Measurements from ENCODE around the gene ADAMTSL1.

The ADAMTSL1 gene

DNA sequence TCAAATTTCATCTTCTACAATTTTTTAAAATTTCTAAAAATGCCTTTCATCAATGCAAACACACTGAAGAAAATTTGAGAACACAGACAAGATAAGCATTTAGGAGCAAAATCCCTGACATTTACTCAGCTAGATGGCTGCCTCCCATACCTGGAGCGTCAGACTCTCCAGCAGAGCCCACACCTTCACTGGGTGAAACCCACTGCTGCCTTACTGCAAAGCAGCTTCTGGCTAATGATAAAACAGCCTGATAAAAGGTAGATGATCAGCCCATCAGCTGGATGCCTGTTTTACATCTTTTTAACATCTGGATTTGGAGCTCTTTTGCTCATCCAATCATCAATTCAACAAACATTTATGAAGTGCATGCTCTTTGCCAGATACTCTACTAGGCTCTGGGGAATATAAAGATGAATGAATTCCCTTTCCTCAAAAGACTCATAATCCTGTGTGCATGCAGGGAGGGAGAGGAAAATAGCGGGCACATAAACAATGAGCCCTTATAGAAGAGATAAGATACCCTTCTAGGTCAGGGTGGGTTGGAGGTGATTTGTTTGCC, 287.9 kb downstream of the ADAMTSL1 start:
- no peak overlapping the region for H3K4me3 ChIP-seq (replicated peaks; ENCODE audit: insufficient read depth, low read length)
- no peak for DNase-seq (ENCODE audit: low read depth in 1 of 2, low spot score in 1 of 2)
- H3K27ac ChIP-seq (replicated peaks): no peak overlapping the region
- H3K27me3 ChIP-seq (ENCODE audit: insufficient read depth, poor library complexity, severe bottlenecking): no peaks in the 10 kb centered on the region
- no peak for TF ChIP-seq POLR2AphosphoS5 (IDR thresholded peaks at IDR 0.05; ENCODE audit: low read depth)
- TF ChIP-seq, protein P1, sequence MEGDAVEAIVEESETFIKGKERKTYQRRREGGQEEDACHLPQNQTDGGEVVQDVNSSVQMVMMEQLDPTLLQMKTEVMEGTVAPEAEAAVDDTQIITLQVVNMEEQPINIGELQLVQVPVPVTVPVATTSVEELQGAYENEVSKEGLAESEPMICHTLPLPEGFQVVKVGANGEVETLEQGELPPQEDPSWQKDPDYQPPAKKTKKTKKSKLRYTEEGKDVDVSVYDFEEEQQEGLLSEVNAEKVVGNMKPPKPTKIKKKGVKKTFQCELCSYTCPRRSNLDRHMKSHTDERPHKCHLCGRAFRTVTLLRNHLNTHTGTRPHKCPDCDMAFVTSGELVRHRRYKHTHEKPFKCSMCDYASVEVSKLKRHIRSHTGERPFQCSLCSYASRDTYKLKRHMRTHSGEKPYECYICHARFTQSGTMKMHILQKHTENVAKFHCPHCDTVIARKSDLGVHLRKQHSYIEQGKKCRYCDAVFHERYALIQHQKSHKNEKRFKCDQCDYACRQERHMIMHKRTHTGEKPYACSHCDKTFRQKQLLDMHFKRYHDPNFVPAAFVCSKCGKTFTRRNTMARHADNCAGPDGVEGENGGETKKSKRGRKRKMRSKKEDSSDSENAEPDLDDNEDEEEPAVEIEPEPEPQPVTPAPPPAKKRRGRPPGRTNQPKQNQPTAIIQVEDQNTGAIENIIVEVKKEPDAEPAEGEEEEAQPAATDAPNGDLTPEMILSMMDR (IDR thresholded peaks at IDR 0.05; ENCODE audit: insufficient read depth, low read length): no peak
- no peak for TF ChIP-seq GABPA (IDR thresholded peaks at IDR 0.05; ENCODE audit: low read depth)
- TF ChIP-seq, protein P2, sequence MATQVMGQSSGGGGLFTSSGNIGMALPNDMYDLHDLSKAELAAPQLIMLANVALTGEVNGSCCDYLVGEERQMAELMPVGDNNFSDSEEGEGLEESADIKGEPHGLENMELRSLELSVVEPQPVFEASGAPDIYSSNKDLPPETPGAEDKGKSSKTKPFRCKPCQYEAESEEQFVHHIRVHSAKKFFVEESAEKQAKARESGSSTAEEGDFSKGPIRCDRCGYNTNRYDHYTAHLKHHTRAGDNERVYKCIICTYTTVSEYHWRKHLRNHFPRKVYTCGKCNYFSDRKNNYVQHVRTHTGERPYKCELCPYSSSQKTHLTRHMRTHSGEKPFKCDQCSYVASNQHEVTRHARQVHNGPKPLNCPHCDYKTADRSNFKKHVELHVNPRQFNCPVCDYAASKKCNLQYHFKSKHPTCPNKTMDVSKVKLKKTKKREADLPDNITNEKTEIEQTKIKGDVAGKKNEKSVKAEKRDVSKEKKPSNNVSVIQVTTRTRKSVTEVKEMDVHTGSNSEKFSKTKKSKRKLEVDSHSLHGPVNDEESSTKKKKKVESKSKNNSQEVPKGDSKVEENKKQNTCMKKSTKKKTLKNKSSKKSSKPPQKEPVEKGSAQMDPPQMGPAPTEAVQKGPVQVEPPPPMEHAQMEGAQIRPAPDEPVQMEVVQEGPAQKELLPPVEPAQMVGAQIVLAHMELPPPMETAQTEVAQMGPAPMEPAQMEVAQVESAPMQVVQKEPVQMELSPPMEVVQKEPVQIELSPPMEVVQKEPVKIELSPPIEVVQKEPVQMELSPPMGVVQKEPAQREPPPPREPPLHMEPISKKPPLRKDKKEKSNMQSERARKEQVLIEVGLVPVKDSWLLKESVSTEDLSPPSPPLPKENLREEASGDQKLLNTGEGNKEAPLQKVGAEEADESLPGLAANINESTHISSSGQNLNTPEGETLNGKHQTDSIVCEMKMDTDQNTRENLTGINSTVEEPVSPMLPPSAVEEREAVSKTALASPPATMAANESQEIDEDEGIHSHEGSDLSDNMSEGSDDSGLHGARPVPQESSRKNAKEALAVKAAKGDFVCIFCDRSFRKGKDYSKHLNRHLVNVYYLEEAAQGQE (IDR thresholded peaks at IDR 0.05; ENCODE audit: insufficient replicate concordance, low read depth): no peak
- TF ChIP-seq SPI1 (IDR thresholded peaks at IDR 0.05; ENCODE audit: borderline replicate concordance, low read depth): no peak

DNA sequence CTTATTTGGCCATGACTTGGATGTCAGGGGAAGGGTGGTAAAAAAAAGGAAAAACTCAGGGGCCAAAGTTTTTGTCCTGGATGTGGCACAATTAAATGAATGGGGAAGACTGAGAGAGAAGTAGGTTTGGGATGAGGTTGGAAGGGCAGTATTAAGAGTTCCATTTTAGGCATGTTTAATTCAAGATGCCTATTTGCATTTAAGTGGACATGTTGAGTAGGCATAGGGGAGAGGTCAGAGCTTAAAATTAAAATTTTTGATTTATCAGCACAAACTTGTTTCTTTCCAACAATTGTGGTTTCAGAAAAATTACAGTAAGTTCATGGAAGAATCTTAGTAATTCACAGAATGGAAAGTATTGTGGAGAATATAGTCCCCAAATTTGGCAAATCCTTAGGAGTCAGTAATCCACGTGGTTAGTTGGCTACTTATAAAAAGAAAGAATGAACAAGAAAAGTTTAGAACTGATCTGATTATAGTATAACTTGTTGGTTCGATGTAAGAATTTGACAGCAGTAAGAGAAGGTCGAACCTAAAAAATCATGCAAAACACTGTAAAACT, 293.1 kb downstream of the ADAMTSL1 start:
- Histone ChIP-seq H3K27me3 (ENCODE audit: insufficient read depth, poor library complexity, severe bottlenecking) (no peaks in the 10 kb centered on the region), H3K27ac (replicated peaks) (no peak overlapping the region), H3K4me3 (replicated peaks; ENCODE audit: insufficient read depth, low read length) (no peak overlapping the region)
- no peak for DNase-seq (ENCODE audit: low read depth in 1 of 2, low spot score in 1 of 2)
- TF ChIP-seq POLR2AphosphoS5 (IDR thresholded peaks at IDR 0.05; ENCODE audit: low read depth) (no peak), GABPA (IDR thresholded peaks at IDR 0.05; ENCODE audit: low read depth) (no peak), SPI1 (IDR thresholded peaks at IDR 0.05; ENCODE audit: borderline replicate concordance, low read depth) (no peak)
- TF ChIP-seq, protein P2 (IDR thresholded peaks at IDR 0.05; ENCODE audit: insufficient replicate concordance, low read depth): no peak
- TF ChIP-seq, protein P1 (IDR thresholded peaks at IDR 0.05; ENCODE audit: insufficient read depth, low read length): no peak

DNA sequence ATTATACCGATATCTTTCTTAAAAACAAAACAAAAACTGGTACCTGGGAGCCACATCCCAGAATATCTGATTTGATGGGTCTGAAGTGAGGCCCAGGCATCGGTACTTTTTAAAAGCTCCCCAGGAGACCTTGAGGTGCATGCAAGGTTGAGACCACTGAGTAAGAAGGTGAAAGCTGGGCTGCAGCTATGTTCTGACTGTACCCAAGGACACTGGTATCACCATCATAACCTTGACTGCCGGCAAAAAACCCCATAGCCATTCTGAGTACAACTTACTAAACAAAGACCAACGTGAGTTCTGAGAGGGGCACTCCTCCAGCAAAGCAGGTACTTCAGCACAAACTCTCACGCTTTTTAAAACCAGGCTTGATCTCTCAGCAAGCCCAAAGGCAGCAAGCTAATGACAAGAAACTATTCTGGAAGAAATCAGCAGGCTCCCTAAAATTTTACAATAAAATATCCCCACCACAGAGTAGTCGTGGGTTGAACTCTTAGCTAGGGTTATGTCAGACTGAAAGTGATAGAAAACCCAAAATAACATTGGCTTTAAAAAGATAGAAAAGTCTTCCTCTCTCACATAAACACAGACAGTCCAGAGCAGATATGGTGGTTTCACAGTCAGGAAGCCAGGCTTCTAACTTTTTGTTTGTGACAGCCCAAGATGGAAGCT, 295.1 kb downstream of the ADAMTSL1 start:
- TF ChIP-seq SPI1 (IDR thresholded peaks at IDR 0.05; ENCODE audit: borderline replicate concordance, low read depth) (no peak), GABPA (IDR thresholded peaks at IDR 0.05; ENCODE audit: low read depth) (no peak)
- DNase-seq (ENCODE audit: low read depth in 1 of 2, low spot score in 1 of 2): no peak
- Histone ChIP-seq H3K27ac (replicated peaks) (no peak overlapping the region), H3K27me3 (ENCODE audit: insufficient read depth, poor library complexity, severe bottlenecking) (no peaks in the 10 kb centered on the region), H3K4me3 (replicated peaks; ENCODE audit: insufficient read depth, low read length) (no peak overlapping the region)

DNA sequence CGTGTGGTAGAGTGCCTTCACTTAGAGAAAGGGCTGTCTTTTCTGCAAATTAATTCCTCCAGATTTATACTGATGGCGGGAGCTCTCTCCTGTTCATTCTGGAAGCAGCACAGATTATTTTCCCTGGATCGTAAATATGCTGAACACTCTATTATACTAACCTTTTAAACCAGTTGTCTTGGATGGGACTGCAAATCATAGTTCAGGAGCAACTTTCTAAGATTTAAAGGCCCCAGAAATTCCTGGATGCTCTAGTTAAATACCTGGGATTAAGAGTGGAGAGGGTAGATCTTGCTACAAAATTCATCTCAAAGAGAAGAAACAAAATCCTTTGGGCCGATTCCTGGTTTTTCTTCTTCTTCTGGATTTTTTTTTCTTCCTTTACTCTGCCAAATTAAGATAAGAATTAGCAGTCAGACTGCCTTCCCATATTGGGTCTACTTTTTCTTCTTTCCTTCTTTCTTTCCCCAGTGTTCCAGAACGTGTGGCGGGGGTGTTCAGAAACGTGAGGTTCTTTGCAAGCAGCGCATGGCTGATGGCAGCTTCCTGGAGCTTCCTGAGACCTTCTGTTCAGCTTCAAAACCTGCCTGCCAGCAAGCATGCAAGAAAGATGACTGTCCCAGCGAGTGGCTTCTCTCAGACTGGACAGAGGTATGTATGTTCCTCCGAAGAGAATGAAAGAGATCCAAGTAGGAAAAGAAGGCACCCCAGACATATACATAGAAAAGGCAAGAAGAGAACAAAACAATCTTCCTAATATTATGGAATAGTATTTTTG, 296.4 kb downstream of the ADAMTSL1 start:
- TF ChIP-seq SPI1 (IDR thresholded peaks at IDR 0.05; ENCODE audit: borderline replicate concordance, low read depth) (no peak), GABPA (IDR thresholded peaks at IDR 0.05; ENCODE audit: low read depth) (no peak), POLR2AphosphoS5 (IDR thresholded peaks at IDR 0.05; ENCODE audit: low read depth) (no peak)
- TF ChIP-seq, protein P2 (IDR thresholded peaks at IDR 0.05; ENCODE audit: insufficient replicate concordance, low read depth): no peak
- TF ChIP-seq, protein P1 (IDR thresholded peaks at IDR 0.05; ENCODE audit: insufficient read depth, low read length): no peak
- no peak for DNase-seq (ENCODE audit: low read depth in 1 of 2, low spot score in 1 of 2)
- Histone ChIP-seq H3K27me3 (ENCODE audit: insufficient read depth, poor library complexity, severe bottlenecking) (no peaks in the 10 kb centered on the region), H3K4me3 (replicated peaks; ENCODE audit: insufficient read depth, low read length) (no peak overlapping the region), H3K27ac (replicated peaks) (no peak overlapping the region)

All from HL-60 (cell line).